ENCODE data around the gene AKAP6. TPM values are rescaled to one million over a fixed set of nuclear protein-coding genes. Genes with fewer than 3 reads are reported as not detected.

The AKAP6 gene
- total RNA-seq, 1 donor from 2014 or later: 7.7 TPM

DNA sequence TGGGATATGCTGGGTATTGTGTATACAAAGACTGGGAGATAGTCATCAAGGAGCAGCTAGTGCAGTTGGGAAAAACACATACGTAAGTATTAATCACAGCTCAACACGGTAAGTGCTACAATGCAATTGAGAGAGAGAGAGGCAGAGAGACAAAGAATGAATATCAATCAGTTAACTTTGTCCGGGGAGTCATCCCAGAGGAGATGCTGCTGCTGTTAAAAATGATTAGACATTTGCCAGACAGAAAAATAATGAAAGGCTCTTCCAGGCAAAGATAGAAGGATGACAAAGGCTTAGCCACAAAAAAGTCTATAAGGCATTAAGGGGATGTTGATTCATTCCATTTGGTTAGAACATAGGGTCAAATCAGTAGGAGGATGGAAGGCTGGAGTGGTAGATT, 45.1 kb downstream of the AKAP6 start:
- intact Hi-C loops (cut with DNase I): no loop called here

DNA sequence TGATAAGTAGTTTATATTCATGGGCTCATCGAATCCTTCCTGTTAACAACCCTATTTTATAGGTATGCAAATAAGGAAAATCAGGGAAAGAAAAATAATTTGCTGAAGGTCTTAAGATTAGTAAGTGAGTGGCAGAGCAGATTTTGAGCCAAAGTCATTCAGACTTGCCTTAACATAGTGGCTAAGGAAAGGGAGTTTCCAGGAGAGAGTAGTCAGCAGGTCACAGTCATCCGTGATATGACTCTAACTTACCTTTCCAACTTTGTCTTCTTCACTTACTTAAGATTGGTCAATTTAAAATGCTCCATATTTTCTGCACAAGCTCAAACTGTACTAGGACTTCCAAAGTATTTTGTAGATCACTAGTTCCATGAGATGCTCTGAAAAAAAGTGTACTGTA, 46.6 kb downstream of the AKAP6 start:
- H3K4me3 ChIP-seq: no peak overlapping the region
- H3K27me3 ChIP-seq: no peaks in the 10 kb centered on the region
- no peaks in the 10 kb centered on the region for H3K9me3 ChIP-seq
- no peak overlapping the region for H3K27ac ChIP-seq
- no peaks in the 10 kb centered on the region for H3K4me1 ChIP-seq
- TF ChIP-seq, protein P1, sequence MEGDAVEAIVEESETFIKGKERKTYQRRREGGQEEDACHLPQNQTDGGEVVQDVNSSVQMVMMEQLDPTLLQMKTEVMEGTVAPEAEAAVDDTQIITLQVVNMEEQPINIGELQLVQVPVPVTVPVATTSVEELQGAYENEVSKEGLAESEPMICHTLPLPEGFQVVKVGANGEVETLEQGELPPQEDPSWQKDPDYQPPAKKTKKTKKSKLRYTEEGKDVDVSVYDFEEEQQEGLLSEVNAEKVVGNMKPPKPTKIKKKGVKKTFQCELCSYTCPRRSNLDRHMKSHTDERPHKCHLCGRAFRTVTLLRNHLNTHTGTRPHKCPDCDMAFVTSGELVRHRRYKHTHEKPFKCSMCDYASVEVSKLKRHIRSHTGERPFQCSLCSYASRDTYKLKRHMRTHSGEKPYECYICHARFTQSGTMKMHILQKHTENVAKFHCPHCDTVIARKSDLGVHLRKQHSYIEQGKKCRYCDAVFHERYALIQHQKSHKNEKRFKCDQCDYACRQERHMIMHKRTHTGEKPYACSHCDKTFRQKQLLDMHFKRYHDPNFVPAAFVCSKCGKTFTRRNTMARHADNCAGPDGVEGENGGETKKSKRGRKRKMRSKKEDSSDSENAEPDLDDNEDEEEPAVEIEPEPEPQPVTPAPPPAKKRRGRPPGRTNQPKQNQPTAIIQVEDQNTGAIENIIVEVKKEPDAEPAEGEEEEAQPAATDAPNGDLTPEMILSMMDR (IDR thresholded peaks at IDR 0.05): no peak
- intact Hi-C loops (cut with DNase I): no loop called here
- no peak for DNase-seq
- no peaks in the 10 kb centered on the region for H3K36me3 ChIP-seq
- ATAC-seq: no peak

More for the DNA sequence above, 45.1 kb downstream of the AKAP6 start:
- H3K27me3 ChIP-seq: no peaks in the 10 kb centered on the region
- no peaks in the 10 kb centered on the region for H3K9me3 ChIP-seq
- H3K4me3 ChIP-seq: no peak overlapping the region
- TF ChIP-seq, protein P1 (IDR thresholded peaks at IDR 0.05): no peak
- ATAC-seq (no peak), DNase-seq (no peak)
- no peaks in the 10 kb centered on the region for H3K36me3 ChIP-seq
- H3K27ac ChIP-seq: no peak overlapping the region
- H3K4me1 ChIP-seq: no peaks in the 10 kb centered on the region

- H3K36me3 ChIP-seq: no peaks in the 10 kb centered on the region
- no peak for ATAC-seq
- no peak for DNase-seq
- no peak overlapping the region for H3K4me3 ChIP-seq
- intact Hi-C loops (cut with DNase I): no loop called here
- TF ChIP-seq, protein P1 (IDR thresholded peaks at IDR 0.05): no peak
- H3K9me3 ChIP-seq: no peaks in the 10 kb centered on the region
- no peaks in the 10 kb centered on the region for H3K4me1 ChIP-seq
- no peaks in the 10 kb centered on the region for H3K27me3 ChIP-seq
- no peak overlapping the region for H3K27ac ChIP-seq
Observed at GRCh38 chr14:32377046-32377646, 48.0 kb downstream of the AKAP6 start.

GRCh38 chr14:32378284-32378683, 49.2 kb downstream of the AKAP6 start:
- Histone ChIP-seq H3K4me3 (no peak overlapping the region), H3K4me1 (no peaks in the 10 kb centered on the region), H3K27me3 (no peaks in the 10 kb centered on the region), H3K9me3 (no peaks in the 10 kb centered on the region), H3K27ac (no peak overlapping the region), H3K36me3 (no peaks in the 10 kb centered on the region)
- TF ChIP-seq, protein P1 (IDR thresholded peaks at IDR 0.05): no peak
- intact Hi-C loops (cut with DNase I): no loop called here
- ATAC-seq (no peak), DNase-seq (no peak)

GRCh38 chr14:32379447-32379846, 50.3 kb downstream of the AKAP6 start:
- ATAC-seq: no peak
- no peak overlapping the region for H3K4me3 ChIP-seq
- no peaks in the 10 kb centered on the region for H3K27me3 ChIP-seq
- H3K27ac ChIP-seq: no peak overlapping the region
- H3K36me3 ChIP-seq: no peaks in the 10 kb centered on the region
- no peak for DNase-seq
- TF ChIP-seq, protein P1 (IDR thresholded peaks at IDR 0.05): no peak
- H3K9me3 ChIP-seq: no peaks in the 10 kb centered on the region
- H3K4me1 ChIP-seq: no peaks in the 10 kb centered on the region
- intact Hi-C loops (cut with DNase I): no loop called here

- Histone ChIP-seq H3K36me3 (no peaks in the 10 kb centered on the region), H3K27me3 (no peaks in the 10 kb centered on the region), H3K4me1 (no peaks in the 10 kb centered on the region), H3K27ac (no peak overlapping the region), H3K9me3 (no peaks in the 10 kb centered on the region), H3K4me3 (no peak overlapping the region)
- TF ChIP-seq, protein P1 (IDR thresholded peaks at IDR 0.05): no peak
- no peak for DNase-seq
- intact Hi-C loops (cut with DNase I): no loop called here
- no peak for ATAC-seq
Observed at GRCh38 chr14:32381869-32382268, 52.8 kb downstream of the AKAP6 start.
